K562 (cell line): Measurements from ENCODE around the gene CMTM5. TPM values are rescaled to one million over a fixed set of nuclear protein-coding genes. Genes with fewer than 3 reads are reported as not detected.

Source experiments
- ATAC-seq: fragments of 200-7000 bp; cut with Tn5 transposase; 3 replicates; pipeline ENCODE4 v1.9.1; 2020; ENCODE audit warnings: moderate library complexity
- BruUV-seq: library from RNA; stranded (reverse); fragments of 400-500 nt; replicated peaks from 2 replicates; lab custom pipeline; 2021; lab: Mats Ljungman, UMichigan
- CTCF ChIA-PET: fragments of 300-600 bp; formaldehyde crosslinking; extraction: SDS; loops from one replicate; lab custom pipeline; 2021; ENCODE audit warnings: low intra/inter-chr PET ratio; lab: Yijun Ruan, JAX
- POLR2A ChIA-PET: fragments of 300-600, 350-650 bp; sonication (Branson Sonifier 250); formaldehyde crosslinking; extraction: SDS; loops from one replicate; lab custom pipeline; 2021; ENCODE audit warnings: antibody characterized with exemption, inconsistent platforms; lab: Yijun Ruan, JAX
- DNase-seq, 4 experiments: peaks; one replicate each; pipeline versions ENCODE4 v3.0.0 to v3.0.0-alpha.2; 2011 to 2018; ENCODE audit warnings: low spot score in 3 of 4, mixed read lengths in 3 of 4; ENCODE audit errors: extremely low read depth in 1 of 4
- FAIRE-seq: peaks from 2 replicates; lab custom pipeline; 2011; peaks lifted over from hg19 to GRCh38; lab: Jason Lieb, UNC
- H2AFZ ChIP-seq: 2 replicates; pipeline ENCODE4 v1.6.0; 2011; ENCODE audit warnings: low read depth, low read length, control low read depth, inconsistent platforms
- H3K27ac ChIP-seq: fragments of 200-600 bp; 3 replicates; pipeline ENCODE4 v1.8.0; 2011; ENCODE audit warnings: low read depth, mild to moderate bottlenecking, control low read depth, inconsistent platforms, low read length, moderate library complexity, mixed read lengths; ENCODE audit errors: extremely low read depth
- H3K27me3 ChIP-seq, 2 experiments: fragments of 300-600 bp in 1 of 2; 2 replicates in 1 of 2; 3 replicates in 1 of 2; pipeline versions ENCODE4 v1.6.0 to v1.8.0; 2011; ENCODE audit warnings: inconsistent platforms in 2 of 2, low read length in 2 of 2, mild to moderate bottlenecking in 1 of 2, mixed read lengths in 1 of 2, moderate library complexity in 1 of 2; ENCODE audit not compliant: control insufficient read depth in 2 of 2, insufficient read depth in 2 of 2
- H3K36me3 ChIP-seq: fragments of 300-600 bp; 3 replicates; pipeline ENCODE4 v1.8.0; 2011; ENCODE audit warnings: mild to moderate bottlenecking, low read length, inconsistent platforms; ENCODE audit not compliant: control insufficient read depth, insufficient read depth
- H3K4me1 ChIP-seq, 2 experiments: fragments of 200-600 bp in 1 of 2; replicated peaks in 1 of 2; 2 replicates in 1 of 2; 3 replicates in 1 of 2; pipeline versions ENCODE4 v1.5.1 to v1.8.0; 2011; ENCODE audit warnings: inconsistent platforms in 2 of 2, low read length in 2 of 2, mild to moderate bottlenecking in 1 of 2, mixed read lengths in 1 of 2, moderate library complexity in 1 of 2; ENCODE audit not compliant: control insufficient read depth in 2 of 2, insufficient read depth in 2 of 2
- H3K4me2 ChIP-seq: 2 replicates; pipeline ENCODE4 v1.6.1; 2011; ENCODE audit warnings: low read length, control low read depth, inconsistent platforms, mixed read lengths; ENCODE audit not compliant: insufficient read depth
- H3K4me3 ChIP-seq: fragments of 200-600 bp; sonication (generic), shearing (Covaris generic); 2 replicates; pipeline ENCODE4 v1.5.1; 2016; ENCODE audit warnings: control low read depth, inconsistent platforms
- H3K79me2 ChIP-seq: fragments of 200-600 bp; 3 replicates; pipeline ENCODE4 v1.8.0; 2011; ENCODE audit warnings: low read length, inconsistent platforms; ENCODE audit not compliant: control insufficient read depth, insufficient read depth
- H3K9ac ChIP-seq, 2 experiments: 2 replicates each; pipeline versions ENCODE4 v1.6.0 to v1.6.1; 2011; ENCODE audit warnings: low read depth in 2 of 2, low read length in 2 of 2, control low read depth in 1 of 2, inconsistent platforms in 1 of 2, mild to moderate bottlenecking in 1 of 2, mixed read lengths in 1 of 2; ENCODE audit not compliant: insufficient read depth in 1 of 2
- H3K9me1 ChIP-seq: one replicate; pipeline ENCODE4 v1.6.0; 2011; ENCODE audit warnings: inconsistent platforms, mild to moderate bottlenecking, low read length, moderate library complexity; ENCODE audit not compliant: control insufficient read depth, insufficient read depth
- H3K9me3 ChIP-seq: replicated peaks from 2 replicates; pipeline ENCODE4 v1.5.1; 2011; ENCODE audit warnings: low read depth, low read length, inconsistent platforms; ENCODE audit not compliant: control insufficient read depth, insufficient read depth
- H4K20me1 ChIP-seq: replicated peaks from 2 replicates; pipeline ENCODE4 v1.6.1; 2011; ENCODE audit warnings: low read length, inconsistent platforms, mixed read lengths; ENCODE audit not compliant: control insufficient read depth, insufficient read depth
- EGR1 ChIP-seq: fragments of 450-650 bp; conservative IDR thresholded peaks from 2 replicates; pipeline ENCODE4 v1.6.1; 2017; ENCODE audit warnings: mild to moderate bottlenecking
- NRF1 ChIP-seq, 2 experiments: fragments of 450-650 bp; IDR thresholded peaks in 1 of 2; conservative IDR thresholded peaks in 1 of 2; 2 replicates each; pipeline ENCODE4 v1.6.1; 2014; ENCODE audit warnings: mild to moderate bottlenecking in 2 of 2
- VEZF1 ChIP-seq: fragments of 200-800 bp; sonication (Bioruptor generic); IDR thresholded peaks from 2 replicates; pipeline ENCODE4 v1.6.1; 2017; ENCODE audit warnings: missing genetic modification characterization, missing compliant biosample characterization
- ZNF24 ChIP-seq: fragments of 450-650 bp; IDR thresholded peaks from 2 replicates; pipeline ENCODE4 v1.6.1; 2016
- WGBS: fragments of 100-300 bp; shearing (Covaris generic); methylation state at CpG from one replicate; pipeline ENCODE4 v1.1.6; 2016; ENCODE audit warnings: low coverage, mixed read lengths; ENCODE audit not compliant: insufficient coverage; ENCODE audit errors: missing lambda C conversion rate; 5-methylcytosine and 5-hydroxymethylcytosine counted together
- in situ Hi-C: fragments of 300-500 bp; cut with MboI; formaldehyde crosslinking; loops from 4 replicates; pipeline ENCODE4 v1.15.0; 2018; ENCODE audit warnings: inconsistent platforms, mixed read lengths
- intact Hi-C: fragments of 100-400 bp; cut with micrococcal nuclease; formaldehyde crosslinking; loops from 2 replicates; pipeline ENCODE4 v1.14.2; 2022
- polyA plus RNA-seq, 8 experiments: library from polyadenylated mRNA; depleted of rRNA in 4 of 8; stranded (reverse) in 5 of 8; unstranded in 3 of 8; fragments of >200 nt; fragmentation: Nextera tagmentation in 2 of 8; fragmentation: Illumina TruSeq in 1 of 8; extraction: Ambion mirVana in 2 of 8; extraction: Trizol in 1 of 8; gene quantifications; 2 replicates each; pipeline versions ENCODE4 v1.2.1 to v1.2.3, GENCODE V29; 2011 to 2014; ENCODE audit warnings: inconsistent platforms in 1 of 8, missing spikeins in 1 of 8
- total RNA-seq, 7 experiments: library from RNA; depleted of rRNA in 6 of 7; stranded (reverse); fragments of >200 nt in 6 of 7; fragmentation: Illumina TruSeq in 2 of 7; extraction: Trizol in 2 of 7; gene quantifications; 2 replicates each; pipeline versions ENCODE4 v1.2.1 to v1.2.3, GENCODE V29; 2011 to 2021; ENCODE audit warnings: low replicate concordance in 1 of 7
- TF ChIP-seq, protein P1 (sequence below): sonication (generic); formaldehyde crosslinking; IDR thresholded peaks from 2 replicates; pipeline ENCODE4 v1.8.1; 2023; ENCODE audit warnings: missing genetic modification reagents, mild to moderate bottlenecking, borderline replicate concordance

CMTM5 gene
- total and polyA plus RNA-seq, 9 of the 15 experiments (the other 6 are each of a cell fraction or from before 2014, with no cell fraction given): 0.21 TPM; not detected in 8

DNA sequence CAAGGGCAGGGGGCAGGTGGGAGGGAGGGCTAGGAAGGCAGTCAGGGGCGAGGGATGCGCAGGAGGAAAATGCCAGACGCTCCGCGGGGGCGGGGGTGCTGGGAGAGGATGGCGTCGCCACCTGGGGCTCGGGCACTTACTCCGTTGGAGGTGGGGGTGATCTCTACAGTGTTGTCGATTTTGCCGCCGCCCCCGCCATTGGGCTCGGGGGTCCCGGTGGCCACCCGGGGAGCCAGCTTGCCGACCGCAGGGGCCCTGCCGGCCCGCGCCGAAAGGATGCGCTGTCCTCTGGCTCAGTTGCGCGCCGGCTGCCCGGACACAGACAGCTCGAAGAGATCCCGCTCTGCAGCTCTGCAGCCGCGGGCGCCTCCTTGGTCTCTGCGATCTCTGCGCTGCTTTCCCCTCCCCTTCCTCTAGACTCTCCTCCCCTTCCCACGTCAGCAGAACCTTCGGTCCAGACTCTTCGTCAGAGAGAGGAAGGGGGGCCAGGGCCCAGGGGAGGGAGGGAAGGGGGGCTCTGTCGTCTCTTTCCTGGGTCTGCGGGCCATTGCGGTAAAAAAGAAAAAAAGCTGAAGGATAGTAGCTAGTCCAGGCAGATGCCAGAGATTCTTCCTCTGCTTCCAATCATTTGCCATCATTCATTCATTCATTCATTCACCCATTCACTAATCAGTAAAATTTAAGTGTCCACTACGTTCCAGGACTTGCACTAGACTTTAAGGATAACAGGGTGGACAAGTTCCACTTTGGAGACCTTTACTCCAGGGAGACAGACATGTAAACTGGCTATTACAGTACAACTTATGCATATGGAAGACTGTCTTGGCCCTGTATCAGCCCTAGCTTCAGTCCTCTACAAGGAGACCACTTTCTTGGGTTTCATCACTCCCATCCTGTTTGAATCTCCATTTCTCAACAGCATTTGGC lies 24.1 kb upstream of the CMTM5 start, which contains the start of gene SLC22A17:
TSS of gene SLC22A17 (minus strand) at position 382 of the 927 bp plus-strand sequence.
- H3K9me3 ChIP-seq: no peaks in the 10 kb centered on the region
- CTCF ChIA-PET: interaction anchor here (0.7 kb wide), 1 partner anchor 99 kb away, joined by 4 read pairs; no protein-coding TSS in a partner anchor
- H3K9ac ChIP-seq: peak within 1 kb of the TSS in 1 of 2 experiments; percentile 45; a peak in 1 of 4 replicates
- peaks cover 17 to 46% of the 10 kb centered on the region in 2 experiments for H3K27me3 ChIP-seq
- POLR2A ChIA-PET: interaction anchor here (0.6 kb wide), 1 partner anchor 209 kb away, joined by 3 read pairs; no protein-coding TSS in a partner anchor
- TF ChIP-seq, protein P1, sequence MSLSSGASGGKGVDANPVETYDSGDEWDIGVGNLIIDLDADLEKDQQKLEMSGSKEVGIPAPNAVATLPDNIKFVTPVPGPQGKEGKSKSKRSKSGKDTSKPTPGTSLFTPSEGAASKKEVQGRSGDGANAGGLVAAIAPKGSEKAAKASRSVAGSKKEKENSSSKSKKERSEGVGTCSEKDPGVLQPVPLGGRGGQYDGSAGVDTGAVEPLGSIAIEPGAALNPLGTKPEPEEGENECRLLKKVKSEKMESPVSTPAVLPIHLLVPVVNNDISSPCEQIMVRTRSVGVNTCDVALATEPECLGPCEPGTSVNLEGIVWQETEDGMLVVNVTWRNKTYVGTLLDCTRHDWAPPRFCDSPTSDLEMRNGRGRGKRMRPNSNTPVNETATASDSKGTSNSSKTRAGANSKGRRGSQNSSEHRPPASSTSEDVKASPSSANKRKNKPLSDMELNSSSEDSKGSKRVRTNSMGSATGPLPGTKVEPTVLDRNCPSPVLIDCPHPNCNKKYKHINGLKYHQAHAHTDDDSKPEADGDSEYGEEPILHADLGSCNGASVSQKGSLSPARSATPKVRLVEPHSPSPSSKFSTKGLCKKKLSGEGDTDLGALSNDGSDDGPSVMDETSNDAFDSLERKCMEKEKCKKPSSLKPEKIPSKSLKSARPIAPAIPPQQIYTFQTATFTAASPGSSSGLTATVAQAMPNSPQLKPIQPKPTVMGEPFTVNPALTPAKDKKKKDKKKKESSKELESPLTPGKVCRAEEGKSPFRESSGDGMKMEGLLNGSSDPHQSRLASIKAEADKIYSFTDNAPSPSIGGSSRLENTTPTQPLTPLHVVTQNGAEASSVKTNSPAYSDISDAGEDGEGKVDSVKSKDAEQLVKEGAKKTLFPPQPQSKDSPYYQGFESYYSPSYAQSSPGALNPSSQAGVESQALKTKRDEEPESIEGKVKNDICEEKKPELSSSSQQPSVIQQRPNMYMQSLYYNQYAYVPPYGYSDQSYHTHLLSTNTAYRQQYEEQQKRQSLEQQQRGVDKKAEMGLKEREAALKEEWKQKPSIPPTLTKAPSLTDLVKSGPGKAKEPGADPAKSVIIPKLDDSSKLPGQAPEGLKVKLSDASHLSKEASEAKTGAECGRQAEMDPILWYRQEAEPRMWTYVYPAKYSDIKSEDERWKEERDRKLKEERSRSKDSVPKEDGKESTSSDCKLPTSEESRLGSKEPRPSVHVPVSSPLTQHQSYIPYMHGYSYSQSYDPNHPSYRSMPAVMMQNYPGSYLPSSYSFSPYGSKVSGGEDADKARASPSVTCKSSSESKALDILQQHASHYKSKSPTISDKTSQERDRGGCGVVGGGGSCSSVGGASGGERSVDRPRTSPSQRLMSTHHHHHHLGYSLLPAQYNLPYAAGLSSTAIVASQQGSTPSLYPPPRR: no peak
- TF ChIP-seq ZNF24 (peak; percentile 91), VEZF1 (CRISPR knock-in tag) (peak; percentile 66), EGR1 (peak; percentile 27; the same call in 1 of the 2 replicates), NRF1 (conservative IDR thresholded peaks at IDR 0.05 in 1 of 2, IDR thresholded peaks at IDR 0.05 in 1 of 2) (peak in 1 of 2 experiments; percentile 29; a peak in 1 of 4 replicates)
- no peaks in the 10 kb centered on the region; the same call in 1 of the 2 replicates for H4K20me1 ChIP-seq
- DNase-seq: peak in 2 of 4 experiments; percentile 26 to 32
- in situ Hi-C loops: no loop called here
- intact Hi-C loops: no loop called here
- peak; percentile 83 for ATAC-seq
- H3K4me1 ChIP-seq: peaks cover 0 to 13% of the 10 kb centered on the region in 2 experiments; a peak in 2 of 5 replicates
- 3% methylated on average over 7 of the region's 42 CpGs for WGBS
- no peak within 1 kb of the TSS for H2AFZ ChIP-seq
- no TSS peak for BruUV-seq
- no peak within 1 kb of the TSS for H3K27ac ChIP-seq
- H3K9me1 ChIP-seq: no peaks in the 10 kb centered on the region
- H3K79me2 ChIP-seq: no peaks in the 10 kb centered on the region
- H3K4me3 ChIP-seq: no peak within 1 kb of the TSS
- no peak within 1 kb of the TSS for H3K4me2 ChIP-seq
- FAIRE-seq: no peak
- no peaks in the 10 kb centered on the region for H3K36me3 ChIP-seq
